ENCODE data around the gene TACC3.

The TACC3 gene

DNA sequence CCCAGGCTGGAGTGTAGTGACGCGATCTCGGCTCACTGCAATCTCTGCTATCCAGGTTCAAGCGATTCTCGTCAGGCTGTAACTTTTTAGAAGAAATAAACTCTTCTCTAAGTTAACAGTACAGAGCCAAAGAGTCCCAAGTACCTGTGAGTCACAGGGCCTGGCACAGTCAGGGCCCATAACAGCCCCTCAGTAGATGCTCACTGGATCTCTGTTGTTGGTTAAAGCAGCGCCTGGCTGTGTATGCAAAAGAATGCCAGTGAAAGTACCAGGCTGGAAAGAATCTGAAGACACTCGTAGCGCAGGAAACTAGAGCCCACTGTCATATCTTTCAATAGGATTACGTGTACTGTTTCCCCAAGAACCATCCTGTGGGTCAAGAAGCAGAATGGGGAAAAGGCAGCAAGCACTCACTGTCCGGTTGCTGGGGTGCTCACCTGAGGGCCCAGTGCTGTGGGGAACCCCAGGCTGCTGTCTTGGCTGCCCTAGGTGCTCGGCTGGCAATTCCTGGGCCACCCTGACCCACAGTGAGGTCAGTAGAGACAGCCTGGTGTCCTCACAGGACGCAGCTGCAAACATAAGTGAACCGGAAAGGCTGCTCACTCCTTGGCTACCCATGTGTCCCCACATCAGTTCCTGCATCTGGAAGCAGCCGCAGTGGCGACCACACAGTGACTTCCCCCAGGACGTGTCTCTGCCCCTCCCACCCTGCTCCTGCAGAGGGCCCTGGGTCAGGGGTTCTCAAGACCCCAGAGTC is 6.1 kb upstream of the TACC3 start:
- no peaks in the 10 kb centered on the region for H3K27me3 ChIP-seq (ENCODE audit: insufficient read depth, poor library complexity, severe bottlenecking)
- H3K9me3 ChIP-seq (ENCODE audit: severe bottlenecking): no peaks in the 10 kb centered on the region
- DNase-seq (ENCODE audit: low spot score) (no peak), ATAC-seq (ENCODE audit: low read depth) (no peak)
- no peak overlapping the region for H3K4me3 ChIP-seq (ENCODE audit: severe bottlenecking)
- peaks cover 24% of the 10 kb centered on the region for H3K36me3 ChIP-seq (ENCODE audit: low read depth)
- TF ChIP-seq, protein P1, sequence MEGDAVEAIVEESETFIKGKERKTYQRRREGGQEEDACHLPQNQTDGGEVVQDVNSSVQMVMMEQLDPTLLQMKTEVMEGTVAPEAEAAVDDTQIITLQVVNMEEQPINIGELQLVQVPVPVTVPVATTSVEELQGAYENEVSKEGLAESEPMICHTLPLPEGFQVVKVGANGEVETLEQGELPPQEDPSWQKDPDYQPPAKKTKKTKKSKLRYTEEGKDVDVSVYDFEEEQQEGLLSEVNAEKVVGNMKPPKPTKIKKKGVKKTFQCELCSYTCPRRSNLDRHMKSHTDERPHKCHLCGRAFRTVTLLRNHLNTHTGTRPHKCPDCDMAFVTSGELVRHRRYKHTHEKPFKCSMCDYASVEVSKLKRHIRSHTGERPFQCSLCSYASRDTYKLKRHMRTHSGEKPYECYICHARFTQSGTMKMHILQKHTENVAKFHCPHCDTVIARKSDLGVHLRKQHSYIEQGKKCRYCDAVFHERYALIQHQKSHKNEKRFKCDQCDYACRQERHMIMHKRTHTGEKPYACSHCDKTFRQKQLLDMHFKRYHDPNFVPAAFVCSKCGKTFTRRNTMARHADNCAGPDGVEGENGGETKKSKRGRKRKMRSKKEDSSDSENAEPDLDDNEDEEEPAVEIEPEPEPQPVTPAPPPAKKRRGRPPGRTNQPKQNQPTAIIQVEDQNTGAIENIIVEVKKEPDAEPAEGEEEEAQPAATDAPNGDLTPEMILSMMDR (IDR thresholded peaks at IDR 0.05; ENCODE audit: poor library complexity, severe bottlenecking): no peak
- no peak overlapping the region for H3K27ac ChIP-seq (ENCODE audit: poor library complexity, severe bottlenecking)
- H3K4me1 ChIP-seq (ENCODE audit: insufficient read depth, poor library complexity, severe bottlenecking): peaks cover 3% of the 10 kb centered on the region

- ATAC-seq (ENCODE audit: low read depth): no peak
- Histone ChIP-seq H3K36me3 (ENCODE audit: low read depth) (peaks cover 19% of the 10 kb centered on the region), H3K9me3 (ENCODE audit: severe bottlenecking) (no peaks in the 10 kb centered on the region), H3K4me3 (ENCODE audit: severe bottlenecking) (no peak overlapping the region), H3K27me3 (ENCODE audit: insufficient read depth, poor library complexity, severe bottlenecking) (no peaks in the 10 kb centered on the region), H3K27ac (ENCODE audit: poor library complexity, severe bottlenecking) (no peak overlapping the region), H3K4me1 (ENCODE audit: insufficient read depth, poor library complexity, severe bottlenecking) (no peaks in the 10 kb centered on the region)
- peak; percentile 47 for DNase-seq (ENCODE audit: low spot score)
- TF ChIP-seq, protein P1 (IDR thresholded peaks at IDR 0.05; ENCODE audit: poor library complexity, severe bottlenecking): no peak
Observed at GRCh38 chr4:1716065-1716945, 5.0 kb upstream of the TACC3 start.

DNA sequence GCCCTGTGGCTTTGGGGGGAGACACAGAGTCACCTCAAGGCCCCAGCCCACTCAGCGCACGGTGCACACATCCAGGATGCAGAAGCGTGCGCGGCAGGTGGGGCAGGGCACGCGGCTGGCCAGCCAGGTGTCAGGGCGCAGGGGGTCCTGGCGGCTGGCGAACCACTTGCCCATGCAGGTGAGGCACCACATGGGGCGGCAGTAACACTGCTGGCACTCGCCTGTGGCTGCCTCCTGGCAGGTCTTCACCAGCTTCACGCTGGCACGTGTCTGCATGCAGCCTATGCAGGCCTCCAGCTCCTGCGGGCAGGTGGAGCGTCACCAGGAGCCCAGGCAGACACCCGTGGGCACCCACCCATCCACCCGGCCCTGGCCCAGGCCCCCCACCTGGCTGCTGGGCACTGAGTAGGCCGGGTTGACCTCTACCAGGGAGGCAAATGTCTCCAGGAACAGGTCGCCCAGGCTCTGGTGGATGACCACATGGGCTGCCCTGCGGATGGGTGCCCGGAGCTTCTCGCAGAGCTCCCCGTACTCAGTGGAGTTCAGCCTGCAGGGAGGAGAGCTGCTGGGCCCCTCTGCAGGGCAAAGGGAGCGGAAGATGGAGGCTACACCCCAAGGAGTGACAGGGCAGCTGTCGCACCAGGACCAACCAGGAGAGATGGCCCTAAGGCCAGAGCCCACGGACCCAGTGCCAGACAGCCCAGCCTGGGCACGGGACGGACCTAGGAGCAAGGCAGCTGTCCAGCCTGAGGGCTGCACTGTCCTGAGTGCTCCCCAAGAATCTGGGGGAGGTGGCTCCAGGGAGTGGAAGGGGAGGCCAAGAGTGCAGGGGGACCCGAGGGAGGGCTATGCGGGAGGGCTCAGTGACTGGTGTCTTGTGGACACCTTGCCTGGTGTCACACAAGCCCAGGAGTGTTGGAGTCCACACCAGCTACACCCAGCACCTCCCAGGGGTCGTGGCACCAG is 3.9 kb upstream of the TACC3 start:
- H3K4me1 ChIP-seq (ENCODE audit: insufficient read depth, poor library complexity, severe bottlenecking): no peaks in the 10 kb centered on the region
- TF ChIP-seq, protein P1 (IDR thresholded peaks at IDR 0.05; ENCODE audit: poor library complexity, severe bottlenecking): no peak
- ATAC-seq (ENCODE audit: low read depth) (no peak), DNase-seq (ENCODE audit: low spot score) (peak; percentile 62)
- peaks cover 23% of the 10 kb centered on the region for H3K36me3 ChIP-seq (ENCODE audit: low read depth)
- H3K27ac ChIP-seq (ENCODE audit: poor library complexity, severe bottlenecking): no peak overlapping the region
- H3K4me3 ChIP-seq (ENCODE audit: severe bottlenecking): no peak overlapping the region
- H3K9me3 ChIP-seq (ENCODE audit: severe bottlenecking): no peaks in the 10 kb centered on the region
- no peaks in the 10 kb centered on the region for H3K27me3 ChIP-seq (ENCODE audit: insufficient read depth, poor library complexity, severe bottlenecking)

DNA sequence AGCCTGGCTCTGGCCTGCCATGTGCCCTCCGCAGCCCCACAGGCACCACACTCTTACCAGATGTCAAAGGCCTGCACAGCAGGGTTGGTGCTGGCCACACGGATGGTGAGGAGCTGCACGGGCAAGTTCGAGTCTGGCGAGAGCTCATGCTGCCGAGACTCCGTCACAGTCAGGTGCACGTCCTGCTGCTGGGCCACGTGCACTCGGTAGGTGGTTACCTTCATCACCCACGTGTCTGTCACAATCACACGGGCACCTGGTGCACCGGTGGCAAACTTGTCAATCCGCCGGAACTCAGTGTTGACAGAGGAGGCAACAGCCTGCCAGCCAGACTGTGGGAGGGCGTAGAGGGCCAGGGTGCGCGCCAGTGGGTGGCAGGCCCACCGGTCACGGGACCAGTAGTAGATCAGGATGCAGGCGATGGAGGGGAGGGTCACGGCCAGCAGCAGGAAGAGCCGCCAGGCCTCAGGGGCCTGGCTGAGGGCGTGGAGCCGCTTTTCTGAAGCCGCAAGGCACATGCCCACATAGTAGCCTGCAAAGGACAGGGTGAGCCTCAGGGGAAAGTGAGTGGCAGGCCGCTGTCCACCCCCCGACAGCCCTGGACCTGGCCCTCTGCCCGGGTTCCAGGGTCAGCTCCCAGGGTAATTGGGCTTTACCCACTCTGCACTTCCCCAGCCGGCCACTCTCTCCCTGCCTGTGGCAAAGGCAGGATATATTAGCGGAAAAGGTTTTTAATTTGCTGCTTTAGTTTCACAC is 3.0 kb upstream of the TACC3 start:
- no peak for ATAC-seq (ENCODE audit: low read depth)
- DNase-seq (ENCODE audit: low spot score): no peak
- Histone ChIP-seq H3K4me3 (ENCODE audit: severe bottlenecking) (no peak overlapping the region), H3K36me3 (ENCODE audit: low read depth) (peaks cover 30% of the 10 kb centered on the region), H3K27ac (ENCODE audit: poor library complexity, severe bottlenecking) (no peak overlapping the region), H3K27me3 (ENCODE audit: insufficient read depth, poor library complexity, severe bottlenecking) (no peaks in the 10 kb centered on the region), H3K9me3 (ENCODE audit: severe bottlenecking) (no peaks in the 10 kb centered on the region), H3K4me1 (ENCODE audit: insufficient read depth, poor library complexity, severe bottlenecking) (peaks cover 5% of the 10 kb centered on the region)
- TF ChIP-seq, protein P1 (IDR thresholded peaks at IDR 0.05; ENCODE audit: poor library complexity, severe bottlenecking): no peak

Measured in RWPE2 (cell line).